Diencephalon (tissue), 1 donor: ENCODE measurements around the gene ABT1. TPM values are rescaled to one million over a fixed set of nuclear protein-coding genes. Genes with fewer than 3 reads are reported as not detected.

Experiments
- total RNA-seq: library from RNA; depleted of rRNA; stranded (reverse); fragments of >200 nt; gene quantifications from one replicate; pipeline ENCODE4 v1.2.3, GENCODE V29; 2014

ABT1 gene
- total RNA-seq: 8.5 TPM

DNA sequence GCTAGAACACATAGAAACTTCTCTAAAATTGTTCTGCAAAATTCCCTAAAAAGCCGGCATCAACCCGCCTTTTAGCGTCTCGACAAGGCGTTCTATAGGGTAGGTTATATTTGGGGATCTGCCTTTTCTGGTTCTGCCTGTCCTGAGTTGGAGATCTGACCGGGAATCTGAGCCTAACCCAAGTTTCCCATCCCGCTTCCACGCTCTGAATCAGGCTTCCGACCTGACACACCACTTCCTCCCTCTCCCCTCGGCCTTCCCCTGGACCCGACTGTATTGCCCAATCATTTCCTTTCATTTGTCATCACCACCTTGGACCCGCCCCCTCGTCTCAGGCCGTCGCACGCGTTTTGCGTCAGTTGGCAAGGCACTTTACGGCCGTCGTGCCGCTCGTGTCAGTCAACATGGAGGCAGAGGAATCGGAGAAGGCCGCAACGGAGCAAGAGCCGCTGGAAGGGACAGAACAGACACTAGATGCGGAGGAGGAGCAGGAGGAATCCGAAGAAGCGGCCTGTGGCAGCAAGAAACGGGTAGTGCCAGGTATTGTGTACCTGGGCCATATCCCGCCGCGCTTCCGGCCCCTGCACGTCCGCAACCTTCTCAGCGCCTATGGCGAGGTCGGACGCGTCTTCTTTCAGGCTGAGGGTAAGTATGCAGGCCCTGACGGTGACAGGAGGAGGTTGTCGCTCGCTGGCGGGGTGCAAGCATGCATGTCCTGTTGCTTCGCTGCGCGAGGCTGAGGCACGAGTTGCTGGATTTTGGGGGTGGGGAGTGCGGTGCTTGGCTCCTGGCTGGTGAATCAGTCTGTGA is at the start of gene ABT1:
Gene ABT1, plus strand, starts transcription at position 375 of the 810 bp plus-strand sequence. Its CDS starts 30 bp downstream, at position 405.

Other genes with a start within 250 kb of the ABT1 start
- gene BTN3A2, start 231.8 kb upstream of the ABT1 start, total RNA-seq: 6.2 TPM
- gene BTN2A2, start 213.8 kb upstream of the ABT1 start, total RNA-seq: 3.5 TPM
- gene BTN3A1, start 194.7 kb upstream of the ABT1 start, total RNA-seq: 14.3 TPM
- gene BTN3A3, start 156.4 kb upstream of the ABT1 start, total RNA-seq: 5.8 TPM
- gene BTN2A1, start 139.0 kb upstream of the ABT1 start, total RNA-seq: 15.5 TPM
- not detected for gene BTN1A1, start 96.7 kb upstream of the ABT1 start, total RNA-seq
- 54.7 TPM for gene HMGN4, start 58.6 kb upstream of the ABT1 start, total RNA-seq
- gene ZNF322, start 62.8 kb downstream of the ABT1 start, total RNA-seq: 32.8 TPM